Stimulated activated CD4-positive, alpha-beta T cell treated with anti-CD3 and anti-CD28 coated beads, TNF-alpha, amount 100 ng/mL, for 1 hour (primary cell): Measurements from ENCODE around the gene AFF2.

Source experiments
- DNase-seq, 3 donors: peaks; one replicate each; pipeline ENCODE4 v3.0.0-alpha.2; 2020; ENCODE audit warnings: low read depth in 3 of 3, low spot score in 1 of 3

Gene AFF2

GRCh38 chrX:148722966-148723365 lies 222.5 kb downstream of the AFF2 start:
- no peak for DNase-seq

GRCh38 chrX:148723551-148723950 lies 223.1 kb downstream of the AFF2 start:
- DNase-seq, result no peak

- no peak for DNase-seq
Observed at GRCh38 chrX:148728901-148729300, 228.5 kb downstream of the AFF2 start.

DNA sequence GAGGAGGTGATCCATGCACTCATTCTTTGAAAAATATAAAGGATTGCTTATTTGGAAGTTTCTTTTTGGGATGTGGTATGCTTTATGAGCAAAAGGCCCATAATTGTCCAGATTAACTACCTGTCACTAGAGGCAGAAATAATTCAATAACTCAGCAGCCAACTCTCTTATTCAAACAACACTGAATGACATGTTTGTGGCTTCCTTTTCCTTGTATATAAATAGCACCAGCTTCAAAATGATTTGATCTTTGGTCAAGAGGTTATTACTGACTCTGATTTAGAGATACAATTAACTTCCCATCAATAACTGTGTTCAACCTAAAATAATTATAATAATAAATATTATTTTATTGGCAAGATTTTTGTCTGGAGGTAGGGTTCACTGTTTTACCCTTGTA lies 232.3 kb downstream of the AFF2 start:
- no peak for DNase-seq

DNA sequence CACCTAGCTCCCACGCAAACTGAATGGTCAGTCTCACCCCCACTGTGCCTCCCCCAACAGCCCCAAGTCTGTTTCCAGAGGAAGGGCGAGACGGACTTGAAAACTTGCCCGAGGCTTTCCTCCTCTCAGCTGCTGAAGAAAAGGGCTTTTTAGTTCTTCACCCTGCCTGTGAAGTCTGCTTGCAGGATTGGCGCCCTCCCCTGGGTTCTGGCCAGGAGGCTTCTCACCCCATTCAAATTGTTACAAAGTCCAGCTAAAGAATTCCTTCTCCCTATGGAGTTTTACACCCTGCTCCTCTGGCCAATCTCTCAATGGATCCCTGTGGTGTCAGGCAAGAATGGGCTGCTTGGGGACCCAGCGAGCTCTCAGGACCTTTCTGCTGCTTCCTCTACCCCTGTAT lies 241.0 kb downstream of the AFF2 start:
- no peak for DNase-seq

GRCh38 chrX:148755111-148755510 lies 254.7 kb downstream of the AFF2 start:
- no peak for DNase-seq

- DNase-seq, result no peak
Observed at GRCh38 chrX:148763896-148764295, 263.5 kb downstream of the AFF2 start.

DNA sequence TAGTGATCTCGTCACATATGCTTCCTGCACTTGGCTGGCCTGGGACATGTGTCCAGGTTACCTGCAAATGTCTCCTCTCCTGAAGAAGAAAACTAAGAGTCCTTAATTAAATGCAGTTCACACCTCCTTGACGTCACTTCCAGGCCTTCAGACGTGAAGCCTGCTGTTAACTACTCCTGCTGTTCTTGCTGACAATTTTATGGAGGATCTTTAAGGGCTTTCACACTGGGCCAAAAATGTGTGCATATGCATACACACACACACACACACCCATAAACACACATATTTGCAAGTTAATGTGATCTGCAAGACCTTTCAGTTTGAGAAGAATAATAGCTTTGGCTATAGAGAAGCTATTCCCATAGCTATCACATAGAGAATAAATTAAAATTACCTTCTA lies 267.9 kb downstream of the AFF2 start:
- no peak for DNase-seq

GRCh38 chrX:148771440-148771839 lies 271.0 kb downstream of the AFF2 start:
- no peak for DNase-seq

DNA sequence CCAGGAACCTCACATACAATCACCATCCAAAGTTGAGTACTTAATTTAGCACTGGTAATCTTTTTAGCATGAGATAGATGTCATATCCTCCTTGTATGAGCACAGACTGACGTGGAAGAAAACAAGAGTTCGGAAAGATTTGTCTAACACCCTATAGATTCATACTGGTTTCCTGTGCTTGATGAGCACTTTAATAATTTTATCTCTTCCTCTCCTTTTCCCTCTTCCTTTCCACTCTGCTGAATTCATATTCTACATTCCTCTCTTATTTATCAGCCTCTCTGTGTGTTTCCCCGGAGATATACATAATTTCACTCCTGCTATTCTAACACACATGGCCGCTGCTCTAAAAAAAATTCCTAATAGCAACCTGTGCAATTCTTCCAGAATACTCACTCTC lies 273.9 kb downstream of the AFF2 start:
- DNase-seq, result no peak

GRCh38 chrX:148784137-148784536 lies 283.7 kb downstream of the AFF2 start:
- DNase-seq, result no peak

DNA sequence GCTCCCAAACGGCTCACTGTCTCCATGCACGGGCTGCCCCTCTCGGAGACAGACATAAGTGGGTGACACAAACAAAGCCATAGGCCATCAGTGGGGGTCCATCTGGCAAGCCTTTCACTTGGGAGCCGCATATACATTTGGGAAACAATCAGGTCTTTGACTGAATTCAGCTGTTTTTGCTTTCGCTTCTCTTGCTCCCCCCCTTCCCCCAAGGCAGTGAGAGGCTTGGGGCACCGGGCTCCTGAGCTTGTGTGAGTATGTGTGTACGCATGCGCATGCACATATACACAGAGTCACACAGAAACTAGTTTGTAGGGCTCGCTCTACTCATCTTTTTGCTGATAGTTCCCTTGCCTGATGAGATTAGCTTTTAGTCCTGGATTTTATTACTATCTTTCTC lies 284.4 kb downstream of the AFF2 start:
- no peak for DNase-seq

DNA sequence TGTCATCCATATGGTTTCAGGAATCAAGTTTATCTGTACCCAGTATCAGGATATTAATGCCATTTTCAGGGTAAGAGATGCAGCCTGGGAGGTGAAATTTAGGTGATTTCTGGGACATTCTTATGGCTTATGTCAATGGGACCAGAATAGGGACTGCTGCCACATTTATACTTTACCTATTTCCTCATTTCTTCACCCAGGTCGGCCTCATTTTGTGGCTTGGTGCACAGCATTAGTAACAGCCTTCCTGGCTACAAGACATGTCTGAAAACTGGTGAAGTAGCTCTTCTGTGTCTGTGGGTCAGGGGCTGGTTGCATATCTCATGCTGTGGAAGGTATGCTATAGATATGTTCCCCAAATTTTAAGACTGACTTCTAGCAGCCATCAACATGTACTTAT lies 284.8 kb downstream of the AFF2 start:
- no peak for DNase-seq

- DNase-seq, result no peak
Observed at GRCh38 chrX:148788449-148788848, 288.0 kb downstream of the AFF2 start.

DNA sequence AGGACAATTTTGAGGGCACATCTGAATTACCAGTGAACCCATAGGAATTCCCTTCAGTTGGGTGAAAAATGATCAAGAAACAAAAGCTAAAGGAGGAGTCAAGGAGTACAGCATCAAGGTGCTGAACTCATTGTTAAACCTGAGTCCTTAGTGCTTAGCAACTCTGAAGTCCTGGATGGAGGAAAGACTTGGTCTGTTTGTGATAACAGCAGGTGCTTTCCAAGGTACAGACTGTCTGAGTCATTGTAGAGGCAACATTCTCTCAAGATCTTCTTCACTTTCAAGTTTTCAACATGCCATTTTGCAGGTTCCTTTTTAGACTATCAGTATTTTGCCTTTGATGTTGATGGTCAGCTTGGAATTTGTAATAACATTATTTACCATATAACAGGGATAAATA lies 293.9 kb downstream of the AFF2 start:
- DNase-seq, result no peak

DNA sequence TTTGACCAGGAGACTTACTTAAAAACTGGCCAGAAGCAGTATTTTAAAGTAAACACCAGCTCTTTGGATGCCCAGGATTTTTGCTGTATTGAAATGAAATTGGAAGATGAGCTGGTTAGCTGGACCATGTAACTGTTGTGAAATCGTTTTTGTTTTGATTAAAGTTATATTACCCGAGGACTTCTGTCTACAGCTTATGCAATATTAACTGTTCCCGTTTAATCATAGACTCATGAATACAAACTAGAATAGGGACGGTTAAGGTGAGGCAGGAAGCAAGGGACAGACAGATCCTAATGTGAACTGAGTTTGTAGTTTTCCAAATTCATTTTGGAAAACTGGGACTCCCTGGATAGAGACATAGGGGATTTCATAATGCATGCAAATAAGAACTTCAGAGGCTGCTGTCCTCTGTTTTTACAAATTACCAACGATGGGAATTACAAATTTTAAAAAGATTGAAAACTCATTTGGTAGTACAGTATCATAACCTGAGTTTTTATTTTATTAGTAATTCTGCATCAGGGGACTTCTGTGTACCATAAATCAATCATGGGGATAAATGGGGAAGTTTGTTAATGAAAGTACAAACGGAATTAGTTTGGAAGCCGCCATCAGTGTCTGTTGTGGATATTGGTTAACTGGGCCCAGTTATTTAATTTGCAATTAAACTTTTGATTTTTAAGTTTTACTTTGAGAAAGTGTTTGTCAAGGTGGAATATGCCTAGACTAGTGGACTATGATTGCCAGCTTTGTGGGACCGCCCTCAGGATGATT lies 304.4 kb downstream of the AFF2 start:
- DNase-seq, result no peak

GRCh38 chrX:148806145-148806870 lies 305.9 kb downstream of the AFF2 start:
- no peak for DNase-seq

- no peak for DNase-seq
Observed at GRCh38 chrX:148808833-148809232, 308.4 kb downstream of the AFF2 start.

- no peak for DNase-seq
Observed at GRCh38 chrX:148811236-148811635, 310.8 kb downstream of the AFF2 start.

DNA sequence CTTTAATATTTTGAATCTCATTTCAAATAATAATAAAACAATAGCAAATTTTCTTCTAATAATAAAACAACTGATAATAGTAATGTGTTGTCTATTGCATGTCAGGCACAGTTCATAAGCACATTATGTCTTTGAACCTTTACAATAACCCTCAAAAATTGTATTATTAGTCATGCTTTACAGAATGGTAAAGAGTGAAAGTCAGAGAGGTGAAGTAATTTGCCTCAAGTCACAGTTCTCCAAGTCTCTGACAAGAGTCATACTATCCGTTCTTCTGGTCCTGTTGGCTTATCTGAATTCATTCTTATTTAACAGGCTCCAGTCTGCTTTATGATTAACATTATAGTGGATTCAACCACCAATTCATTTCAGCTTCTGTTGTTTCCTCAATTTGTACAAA lies 313.0 kb downstream of the AFF2 start:
- no peak for DNase-seq

GRCh38 chrX:148813967-148814366 lies 313.6 kb downstream of the AFF2 start:
- no peak for DNase-seq

DNA sequence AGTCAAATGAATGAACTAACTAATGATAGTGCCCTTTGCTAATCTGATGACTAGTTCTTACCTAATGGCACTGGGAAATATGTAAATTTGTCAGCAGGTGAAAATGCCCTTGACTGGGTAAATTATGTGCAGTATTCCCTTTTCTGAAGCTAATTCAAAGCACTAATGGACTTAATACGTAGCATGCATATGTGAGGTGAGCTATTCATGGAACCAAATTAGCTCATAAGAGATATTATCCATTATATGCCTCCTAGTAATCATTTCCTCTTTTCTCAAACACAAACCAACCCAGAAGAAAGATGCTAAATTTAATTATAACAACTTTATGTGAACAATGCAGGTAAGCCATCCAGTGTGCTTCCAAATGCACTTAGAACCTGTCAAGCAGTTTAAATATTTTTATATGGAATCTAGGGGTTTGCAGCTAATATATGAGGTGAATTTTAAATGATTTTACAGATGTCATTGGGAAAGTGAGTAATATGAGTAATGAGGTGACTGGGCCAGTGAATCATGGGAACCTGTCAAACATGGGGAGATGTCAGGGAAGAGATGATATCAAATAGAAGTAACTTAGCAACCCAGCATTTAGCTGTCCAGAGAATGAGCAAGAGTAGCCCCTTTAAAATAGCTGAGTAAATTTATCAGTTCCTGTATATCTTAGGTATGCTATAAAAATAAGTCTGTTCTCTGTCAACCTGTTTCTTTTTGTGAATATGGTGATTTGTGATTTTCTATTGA lies 315.0 kb downstream of the AFF2 start:
- no peak for DNase-seq
